Smooth muscle cell (in vitro differentiated cells): ENCODE data around the gene TUBGCP3. TPM values are rescaled to one million over a fixed set of nuclear protein-coding genes. Genes with fewer than 3 reads are reported as not detected.

Source experiments
- DNase-seq: peaks from one replicate; lab custom pipeline; 2025; ENCODE audit not compliant: unreplicated experiment; lab: John Stamatoyannopoulos, UW
- H2AFZ ChIP-seq: fragments of 200-600 bp; sonication (generic); 2 replicates; pipeline ENCODE4 v1.6.0; 2016; ENCODE audit warnings: antibody characterized with exemption, low read depth, mild to moderate bottlenecking
- H3F3A ChIP-seq: fragments of 200-600 bp; sonication (generic); 2 replicates; pipeline ENCODE4 v1.6.0; 2017; ENCODE audit warnings: antibody characterized with exemption, low read depth
- H3K27ac ChIP-seq: fragments of 200-600 bp; sonication (generic); 2 replicates; pipeline ENCODE4 v1.5.1; 2016; ENCODE audit warnings: low read depth, mild to moderate bottlenecking
- H3K27me3 ChIP-seq: fragments of 200-600 bp; sonication (generic); 2 replicates; pipeline ENCODE4 v1.6.1; 2016; ENCODE audit warnings: low read depth, mild to moderate bottlenecking
- H3K36me3 ChIP-seq: fragments of 200-600 bp; sonication (generic); 2 replicates; pipeline ENCODE4 v1.5.1; 2016; ENCODE audit warnings: low read depth
- H3K4me1 ChIP-seq: fragments of 200-600 bp; sonication (generic); 2 replicates; pipeline ENCODE4 v1.5.1; 2016; ENCODE audit warnings: low read depth
- H3K4me2 ChIP-seq: fragments of 200-600 bp; sonication (generic); 2 replicates; pipeline ENCODE4 v1.6.0; 2016; ENCODE audit warnings: mild to moderate bottlenecking
- H3K4me3 ChIP-seq: fragments of 200-600 bp; sonication (generic); 2 replicates; pipeline ENCODE4 v1.5.1; 2016; ENCODE audit warnings: mild to moderate bottlenecking
- H3K79me2 ChIP-seq: fragments of 200-600 bp; sonication (generic); 2 replicates; pipeline ENCODE4 v1.6.0; 2016; ENCODE audit warnings: low read depth, mild to moderate bottlenecking
- H3K9ac ChIP-seq: fragments of 200-600 bp; sonication (generic); 2 replicates; pipeline ENCODE4 v1.6.0; 2016; ENCODE audit warnings: low read depth
- H3K9me3 ChIP-seq: fragments of 200-600 bp; sonication (generic); replicated peaks from 2 replicates; pipeline ENCODE4 v1.5.1; 2016; ENCODE audit warnings: low read depth
- H4K20me1 ChIP-seq: fragments of 200-600 bp; sonication (generic); 2 replicates; pipeline ENCODE4 v1.6.0; 2016; ENCODE audit warnings: low read depth
- WGBS: methylation state at CpG from one replicate; pipeline ENCODE4 v1.1.7; 2016; ENCODE audit warnings: low lambda C conversion rate; 5-methylcytosine and 5-hydroxymethylcytosine counted together
- polyA plus RNA-seq: library from polyadenylated mRNA; unstranded; fragments of >200 nt; fragmentation: Nextera tagmentation; extraction: Ambion mirVana; gene quantifications from 2 replicates; pipeline ENCODE4 v1.2.1, GENCODE V29; 2016
- total RNA-seq: library from RNA; depleted of rRNA; stranded (reverse); fragments of >200 nt; gene quantifications from 2 replicates; pipeline ENCODE4 v1.2.3, GENCODE V29; 2014
- TF ChIP-seq, protein P1 (sequence below): fragments of 200-600 bp; sonication (generic); IDR thresholded peaks from 2 replicates; pipeline ENCODE4 v1.5.1; 2017; ENCODE audit warnings: borderline replicate concordance, mild to moderate bottlenecking, antibody characterized with exemption; ENCODE audit not compliant: insufficient read depth, poor library complexity, severe bottlenecking

The TUBGCP3 gene
- total and polyA plus RNA-seq, 2 experiments from 2014 or later: 9.4 to 12.4 TPM

GRCh38 chr13:112624602-112625430 lies 36.9 kb upstream of the TUBGCP3 start:
- 93% methylated on average over 18 of the region's 19 CpGs for whole genome bisulfite sequencing
- DNase-seq: no peak

DNA sequence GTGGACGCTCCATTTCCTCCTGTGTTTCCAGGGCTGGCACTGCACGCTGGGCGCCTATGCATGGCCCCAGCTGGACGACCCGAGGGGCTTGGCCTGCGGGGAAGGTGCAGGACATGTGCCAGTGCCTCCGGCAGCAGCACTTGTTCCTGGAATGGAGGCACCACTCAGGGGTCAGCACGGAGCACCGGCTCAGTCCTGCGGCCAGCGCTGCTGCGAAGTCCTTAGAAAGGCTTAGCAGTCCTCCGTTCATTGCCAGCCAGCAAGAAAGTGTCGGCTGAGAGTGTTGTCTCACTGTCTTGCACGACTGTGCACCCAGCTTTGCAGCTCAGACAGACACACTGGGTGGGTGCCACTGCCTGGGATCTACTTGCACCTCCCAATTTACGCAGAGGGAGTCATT lies 36.1 kb upstream of the TUBGCP3 start:
- Histone ChIP-seq H3K9me3 (no peaks in the 10 kb centered on the region), H2AFZ (no peak overlapping the region), H3F3A (no peaks in the 10 kb centered on the region), H3K27me3 (peaks cover 7% of the 10 kb centered on the region), H3K9ac (no peak overlapping the region), H3K36me3 (no peaks in the 10 kb centered on the region), H3K79me2 (no peaks in the 10 kb centered on the region), H3K27ac (no peak overlapping the region), H4K20me1 (no peaks in the 10 kb centered on the region), H3K4me3 (no peak overlapping the region), H3K4me1 (peaks cover 4% of the 10 kb centered on the region), H3K4me2 (no peak overlapping the region)
- 88% methylated on average over 16 of the region's 16 CpGs for WGBS
- TF ChIP-seq, protein P1, sequence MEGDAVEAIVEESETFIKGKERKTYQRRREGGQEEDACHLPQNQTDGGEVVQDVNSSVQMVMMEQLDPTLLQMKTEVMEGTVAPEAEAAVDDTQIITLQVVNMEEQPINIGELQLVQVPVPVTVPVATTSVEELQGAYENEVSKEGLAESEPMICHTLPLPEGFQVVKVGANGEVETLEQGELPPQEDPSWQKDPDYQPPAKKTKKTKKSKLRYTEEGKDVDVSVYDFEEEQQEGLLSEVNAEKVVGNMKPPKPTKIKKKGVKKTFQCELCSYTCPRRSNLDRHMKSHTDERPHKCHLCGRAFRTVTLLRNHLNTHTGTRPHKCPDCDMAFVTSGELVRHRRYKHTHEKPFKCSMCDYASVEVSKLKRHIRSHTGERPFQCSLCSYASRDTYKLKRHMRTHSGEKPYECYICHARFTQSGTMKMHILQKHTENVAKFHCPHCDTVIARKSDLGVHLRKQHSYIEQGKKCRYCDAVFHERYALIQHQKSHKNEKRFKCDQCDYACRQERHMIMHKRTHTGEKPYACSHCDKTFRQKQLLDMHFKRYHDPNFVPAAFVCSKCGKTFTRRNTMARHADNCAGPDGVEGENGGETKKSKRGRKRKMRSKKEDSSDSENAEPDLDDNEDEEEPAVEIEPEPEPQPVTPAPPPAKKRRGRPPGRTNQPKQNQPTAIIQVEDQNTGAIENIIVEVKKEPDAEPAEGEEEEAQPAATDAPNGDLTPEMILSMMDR: no peak
- no peak for DNase-seq

More at GRCh38 chr13:112624602-112625430, 36.9 kb upstream of the TUBGCP3 start:
- no peaks in the 10 kb centered on the region for H3F3A ChIP-seq
- no peaks in the 10 kb centered on the region for H3K36me3 ChIP-seq
- H3K27ac ChIP-seq: no peak overlapping the region
- H3K9ac ChIP-seq: no peak overlapping the region
- H3K4me1 ChIP-seq: peaks cover 4% of the 10 kb centered on the region
- no peak overlapping the region for H3K4me3 ChIP-seq
- no peak overlapping the region for H2AFZ ChIP-seq
- TF ChIP-seq, protein P1: no peak
- no peaks in the 10 kb centered on the region for H3K79me2 ChIP-seq
- no peak overlapping the region for H3K4me2 ChIP-seq
- no peaks in the 10 kb centered on the region for H3K9me3 ChIP-seq
- H4K20me1 ChIP-seq: no peaks in the 10 kb centered on the region
- H3K27me3 ChIP-seq: peaks cover 7% of the 10 kb centered on the region

GRCh38 chr13:112623051-112623711 lies 35.2 kb upstream of the TUBGCP3 start:
- TF ChIP-seq, protein P1: no peak
- Histone ChIP-seq H3K36me3 (no peaks in the 10 kb centered on the region), H3F3A (no peaks in the 10 kb centered on the region), H3K4me1 (peaks cover 4% of the 10 kb centered on the region), H3K27me3 (peaks cover 7% of the 10 kb centered on the region), H3K9ac (no peak overlapping the region), H3K4me3 (no peak overlapping the region), H3K9me3 (no peaks in the 10 kb centered on the region), H3K27ac (no peak overlapping the region), H2AFZ (no peak overlapping the region), H3K79me2 (no peaks in the 10 kb centered on the region), H3K4me2 (no peak overlapping the region), H4K20me1 (no peaks in the 10 kb centered on the region)
- WGBS: 90% methylated on average over 17 of the region's 17 CpGs
- DNase-seq: no peak
